PC-3 (cell line): ENCODE measurements around the gene GJB4. TPM values are rescaled to one million over a fixed set of nuclear protein-coding genes. Genes with fewer than 3 reads are reported as not detected.

Source experiments
- ATAC-seq: fragments of 200-7000 bp; cut with Tn5 transposase; 2 replicates; pipeline ENCODE4 v1.9.1; 2020; ENCODE audit warnings: mild to moderate bottlenecking, moderate library complexity
- BruUV-seq: library from RNA; stranded (reverse); fragments of 400-500 nt; replicated peaks from 2 replicates; lab custom pipeline; 2021; lab: Mats Ljungman, UMichigan
- CTCF ChIA-PET: fragments of 300-600 bp; sonication (Branson Sonifier 250); formaldehyde crosslinking; loops from one replicate; lab custom pipeline; 2022; ENCODE audit warnings: antibody characterized with exemption; lab: Charles Lee
- POLR2A ChIA-PET: fragments of 300-600 bp; sonication (Branson Sonifier 250); formaldehyde crosslinking; loops from one replicate; lab custom pipeline; 2022; ENCODE audit warnings: antibody characterized with exemption; ENCODE audit not compliant: unreplicated experiment; lab: Charles Lee
- DNase-seq: peaks from one replicate; pipeline ENCODE4 v3.0.0-alpha.2; 2015
- H2AFZ ChIP-seq: fragments of 300-600 bp; sonication (generic); 2 replicates; pipeline ENCODE4 v1.6.0; 2016; ENCODE audit warnings: antibody characterized with exemption, low read length
- H3F3A ChIP-seq: fragments of 300-600 bp; sonication (generic); one replicate; pipeline ENCODE4 v1.6.0; 2017; ENCODE audit warnings: antibody characterized with exemption, low read length, control low read depth, mild to moderate bottlenecking; ENCODE audit not compliant: unreplicated experiment
- H3K27ac ChIP-seq: fragments of 300-600 bp; sonication (generic); 2 replicates; pipeline ENCODE4 v1.5.1; 2016; ENCODE audit warnings: mild to moderate bottlenecking, low read length
- H3K27me3 ChIP-seq: fragments of 300-600 bp; sonication (generic); 2 replicates; pipeline ENCODE4 v1.6.1; 2016; ENCODE audit warnings: low read length, mixed read lengths
- H3K36me3 ChIP-seq: fragments of 300-600 bp; sonication (generic); 2 replicates; pipeline ENCODE4 v1.6.1; 2016; ENCODE audit warnings: low read depth, mixed run types, low read length, mixed read lengths
- H3K4me1 ChIP-seq: fragments of 300-600 bp; sonication (generic); 2 replicates; pipeline ENCODE4 v1.5.1; 2016; ENCODE audit warnings: low read length; ENCODE audit not compliant: insufficient read depth
- H3K4me2 ChIP-seq: fragments of 300-600 bp; sonication (generic); 2 replicates; pipeline ENCODE4 v1.6.0; 2016; ENCODE audit warnings: low read length
- H3K4me3 ChIP-seq: fragments of 300-600 bp; sonication (generic); 2 replicates; pipeline ENCODE4 v1.5.1; 2016; ENCODE audit warnings: mild to moderate bottlenecking, low read length, mixed read lengths
- H3K79me2 ChIP-seq: fragments of 300-600 bp; sonication (generic); 2 replicates; pipeline ENCODE4 v1.6.1; 2017; ENCODE audit warnings: low read length, mixed read lengths
- H3K9ac ChIP-seq: fragments of 300-600 bp; sonication (generic); 2 replicates; pipeline ENCODE4 v1.6.0; 2016; ENCODE audit warnings: mild to moderate bottlenecking, low read length
- H3K9me2 ChIP-seq: fragments of 300-600 bp; sonication (generic); replicated peaks from 2 replicates; pipeline ENCODE4 v1.6.1; 2016; ENCODE audit warnings: mixed run types, low read length, mixed read lengths
- H3K9me3 ChIP-seq: fragments of 300-600 bp; sonication (generic); 2 replicates; pipeline ENCODE4 v1.6.1; 2016; ENCODE audit warnings: low read length, mixed read lengths
- H4K20me1 ChIP-seq: fragments of 300-600 bp; sonication (generic); 2 replicates; pipeline ENCODE4 v1.6.1; 2016; ENCODE audit warnings: low read length, mixed read lengths
- CTCF ChIP-seq: fragments of 300-600 bp; sonication (generic); conservative IDR thresholded peaks from 2 replicates; pipeline ENCODE4 v1.5.1; 2017; ENCODE audit warnings: antibody characterized with exemption, low read depth, mild to moderate bottlenecking, low read length
- EZH2 ChIP-seq: fragments of 300-600 bp; sonication (generic); IDR thresholded peaks from one replicate; pipeline ENCODE4 v1.6.1; 2017; ENCODE audit warnings: antibody characterized with exemption, mild to moderate bottlenecking, low read length; ENCODE audit not compliant: unreplicated experiment
- EZH2phosphoT487 ChIP-seq: fragments of 300-600 bp; sonication (generic); IDR thresholded peaks from 2 replicates; pipeline ENCODE4 v1.6.1; 2018; ENCODE audit warnings: mild to moderate bottlenecking, antibody characterized with exemption, low read length, borderline replicate concordance
- intact Hi-C: fragments of 100-400 bp; cut with micrococcal nuclease; formaldehyde crosslinking; loops from 2 replicates; pipeline ENCODE4 v1.9.0; 2023
- total RNA-seq: library from RNA; depleted of rRNA; stranded (reverse); fragments of >200 nt; gene quantifications from 2 replicates; pipeline ENCODE4 v1.2.3, GENCODE V29; 2014

GJB4 gene
- total RNA-seq, 1 experiment from 2014 or later = not detected

DNA sequence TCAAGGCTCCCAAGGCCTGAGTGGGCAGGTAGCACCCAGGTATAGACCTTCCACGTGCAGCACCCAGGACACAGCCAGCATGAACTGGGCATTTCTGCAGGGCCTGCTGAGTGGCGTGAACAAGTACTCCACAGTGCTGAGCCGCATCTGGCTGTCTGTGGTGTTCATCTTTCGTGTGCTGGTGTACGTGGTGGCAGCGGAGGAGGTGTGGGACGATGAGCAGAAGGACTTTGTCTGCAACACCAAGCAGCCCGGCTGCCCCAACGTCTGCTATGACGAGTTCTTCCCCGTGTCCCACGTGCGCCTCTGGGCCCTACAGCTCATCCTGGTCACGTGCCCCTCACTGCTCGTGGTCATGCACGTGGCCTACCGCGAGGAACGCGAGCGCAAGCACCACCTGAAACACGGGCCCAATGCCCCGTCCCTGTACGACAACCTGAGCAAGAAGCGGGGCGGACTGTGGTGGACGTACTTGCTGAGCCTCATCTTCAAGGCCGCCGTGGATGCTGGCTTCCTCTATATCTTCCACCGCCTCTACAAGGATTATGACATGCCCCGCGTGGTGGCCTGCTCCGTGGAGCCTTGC is 1.7 kb downstream of the GJB4 start:
- Histone ChIP-seq H3K9ac (no peak overlapping the region), H4K20me1 (no peaks in the 10 kb centered on the region), H3K9me3 (no peaks in the 10 kb centered on the region), H3K27me3 (no peaks in the 10 kb centered on the region), H3K4me3 (no peak overlapping the region), H3K4me2 (no peak overlapping the region), H3K79me2 (no peaks in the 10 kb centered on the region), H3F3A (no peaks in the 10 kb centered on the region), H2AFZ (no peak overlapping the region), H3K4me1 (peaks cover 36% of the 10 kb centered on the region), H3K36me3 (no peaks in the 10 kb centered on the region), H3K27ac (no peak overlapping the region), H3K9me2 (no peaks in the 10 kb centered on the region)
- BruUV-seq = no TSS peak
- ATAC-seq (no peak), DNase-seq (no peak)
- ChIA-PET POLR2A (no interaction called here), CTCF (interaction anchor here (0.7 kb wide), 1 partner anchor 74 kb away, joined by 3 read pairs; no protein-coding TSS in a partner anchor)
- intact Hi-C loops = no loop called here
- no peak for TF ChIP-seq EZH2phosphoT487
- TF ChIP-seq CTCF = no peak
- TF ChIP-seq EZH2 = no peak

GRCh38 chr1:34761776-34762307 is 2.3 kb downstream of the GJB4 start:
- Histone ChIP-seq H3K9me3 (no peaks in the 10 kb centered on the region), H3K4me3 (no peak overlapping the region), H2AFZ (no peak overlapping the region), H3K36me3 (no peaks in the 10 kb centered on the region), H3K27ac (peak overlapping the region; percentile 96), H3F3A (no peaks in the 10 kb centered on the region), H4K20me1 (no peaks in the 10 kb centered on the region), H3K79me2 (no peaks in the 10 kb centered on the region), H3K4me2 (peak overlapping the region; percentile 12; the same call in 1 of the 2 replicates), H3K9ac (no peak overlapping the region; the same call in 1 of the 2 replicates), H3K9me2 (no peaks in the 10 kb centered on the region), H3K27me3 (no peaks in the 10 kb centered on the region), H3K4me1 (peaks cover 36% of the 10 kb centered on the region)
- BruUV-seq = no TSS peak
- ATAC-seq = no peak
- ChIA-PET POLR2A (interaction anchor here (0.8 kb wide), 1 partner anchor 20 kb away, joined by 3 read pairs; no protein-coding TSS in a partner anchor), CTCF (interaction anchor here (0.7 kb wide), 1 partner anchor 74 kb away, joined by 3 read pairs; no protein-coding TSS in a partner anchor)
- no peak for DNase-seq
- intact Hi-C loops = loop anchor here (2.0 kb wide), 1 partner anchor 17 kb away; no protein-coding TSS in a partner anchor
- TF ChIP-seq EZH2phosphoT487 (no peak), CTCF (no peak), EZH2 (no peak)
